IMR-90 (cell line): ENCODE results near the gene TSKU. TPM values are rescaled to one million over a fixed set of nuclear protein-coding genes. Genes with fewer than 3 reads are reported as not detected.

Source experiments
- ATAC-seq: fragments of 200-7000 bp; cut with Tn5 transposase; 2 replicates; pipeline ENCODE4 v1.9.1; 2020; ENCODE audit warnings: low read depth, mild to moderate bottlenecking, moderate library complexity
- BruUV-seq: library from RNA; stranded (reverse); fragments of 400-500 nt; replicated peaks from 2 replicates; lab custom pipeline; 2021; lab: Mats Ljungman, UMichigan
- CTCF ChIA-PET: fragments of 300-600 bp; formaldehyde crosslinking; extraction: SDS; loops from one replicate; lab custom pipeline; 2021; ENCODE audit warnings: antibody characterized with exemption; lab: Yijun Ruan, JAX
- POLR2A ChIA-PET: fragments of 300-600 bp; sonication (Branson Sonifier 250); formaldehyde crosslinking; loops from one replicate; lab custom pipeline; 2022; ENCODE audit warnings: antibody characterized with exemption; ENCODE audit not compliant: unreplicated experiment; lab: Charles Lee
- DNase-seq: peaks from one replicate; pipeline ENCODE4 v3.0.0; 2013
- H2AFZ ChIP-seq: replicated peaks from 2 replicates; pipeline ENCODE3; 2013; ENCODE audit warnings: low read length, mild to moderate bottlenecking; ENCODE audit not compliant: poor library complexity
- H2AK5ac ChIP-seq: 2 replicates; pipeline ENCODE4 v1.6.1; 2013; ENCODE audit warnings: low read depth, low read length, inconsistent platforms
- H2AK9ac ChIP-seq: replicated peaks from 2 replicates; pipeline ENCODE3; 2013; ENCODE audit warnings: mild to moderate bottlenecking, low read depth, low read length, moderate library complexity; ENCODE audit not compliant: poor library complexity
- H2BK120ac ChIP-seq: 2 replicates; pipeline ENCODE4 v1.6.1; 2013; ENCODE audit warnings: low read depth, low read length, inconsistent platforms
- H2BK15ac ChIP-seq: 3 replicates; pipeline ENCODE4 v1.6.1; 2013; ENCODE audit warnings: low read depth, low read length, inconsistent platforms
- H2BK20ac ChIP-seq: 2 replicates; pipeline ENCODE4 v1.6.1; 2013; ENCODE audit warnings: low read depth, mild to moderate bottlenecking, inconsistent platforms, low read length, moderate library complexity
- H2BK5ac ChIP-seq: 2 replicates; pipeline ENCODE4 v1.6.1; 2013; ENCODE audit warnings: mild to moderate bottlenecking, low read depth, low read length, inconsistent platforms; ENCODE audit not compliant: poor library complexity, severe bottlenecking
- H3K14ac ChIP-seq: replicated peaks from 2 replicates; pipeline ENCODE4 v1.6.1; 2013; ENCODE audit warnings: low read depth, low read length, inconsistent platforms
- H3K18ac ChIP-seq: 2 replicates; pipeline ENCODE4 v1.6.1; 2013; ENCODE audit warnings: low read depth, low read length, control low read depth
- H3K23ac ChIP-seq: 2 replicates; pipeline ENCODE4 v1.6.1; 2013; ENCODE audit warnings: low read depth, low read length, inconsistent platforms
- H3K27ac ChIP-seq: 2 replicates; pipeline ENCODE4 v1.5.1; 2013; ENCODE audit warnings: mild to moderate bottlenecking, control low read depth, low read length; ENCODE audit not compliant: insufficient read depth
- H3K27me3 ChIP-seq: 2 replicates; pipeline ENCODE4 v1.6.1; 2013; ENCODE audit warnings: low read length; ENCODE audit not compliant: control insufficient read depth, insufficient read depth
- H3K36me3 ChIP-seq: 2 replicates; pipeline ENCODE4 v1.6.1; 2013; ENCODE audit warnings: low read length, mixed read lengths; ENCODE audit not compliant: control insufficient read depth, insufficient read depth
- H3K4ac ChIP-seq: 2 replicates; pipeline ENCODE4 v1.6.1; 2013; ENCODE audit warnings: low read depth, low read length, inconsistent platforms
- H3K4me1 ChIP-seq: 2 replicates; pipeline ENCODE4 v1.6.1; 2013; ENCODE audit warnings: low read length, mixed read lengths; ENCODE audit not compliant: control insufficient read depth, insufficient read depth
- H3K4me2 ChIP-seq: 2 replicates; pipeline ENCODE4 v1.6.1; 2013; ENCODE audit warnings: low read depth, mild to moderate bottlenecking, control low read depth, low read length, moderate library complexity
- H3K4me3 ChIP-seq: 2 replicates; pipeline ENCODE4 v1.5.1; 2013; ENCODE audit warnings: low read depth, mild to moderate bottlenecking, control low read depth, low read length, moderate library complexity; ENCODE audit not compliant: insufficient read depth
- H3K56ac ChIP-seq: 2 replicates; pipeline ENCODE4 v1.6.1; 2013; ENCODE audit warnings: low read length, inconsistent platforms; ENCODE audit not compliant: insufficient read depth; ENCODE audit errors: extremely low read depth
- H3K79me1 ChIP-seq, 2 experiments: 2 replicates each; pipeline ENCODE4 v1.6.1; 2013; ENCODE audit warnings: low read length in 2 of 2, inconsistent platforms in 1 of 2, low read depth in 1 of 2
- H3K9ac ChIP-seq: 2 replicates; pipeline ENCODE4 v1.6.1; 2013; ENCODE audit warnings: low read depth, low read length, control low read depth
- H3K9me1 ChIP-seq: 2 replicates; pipeline ENCODE4 v1.6.1; 2013; ENCODE audit warnings: low read length, inconsistent platforms; ENCODE audit not compliant: insufficient read depth
- H3K9me3 ChIP-seq: 2 replicates; pipeline ENCODE4 v1.6.1; 2013; ENCODE audit warnings: low read length; ENCODE audit not compliant: control insufficient read depth, insufficient read depth
- H4K20me1 ChIP-seq: 2 replicates; pipeline ENCODE4 v1.6.1; 2013; ENCODE audit warnings: low read length, inconsistent platforms; ENCODE audit not compliant: insufficient read depth
- H4K5ac ChIP-seq: 2 replicates; pipeline ENCODE4 v1.6.1; 2013; ENCODE audit warnings: mild to moderate bottlenecking, low read depth, low read length, control low read depth
- H4K8ac ChIP-seq, 2 experiments: 2 replicates each; pipeline ENCODE4 v1.6.1; 2013; ENCODE audit warnings: low read depth in 2 of 2, low read length in 2 of 2, control low read depth in 1 of 2, inconsistent platforms in 1 of 2
- H4K91ac ChIP-seq: 2 replicates; pipeline ENCODE4 v1.6.1; 2013; ENCODE audit warnings: low read depth, low read length, inconsistent platforms; ENCODE audit not compliant: insufficient read depth
- BHLHE40 ChIP-seq: fragments of 150-350 bp; IDR thresholded peaks from 2 replicates; pipeline ENCODE4 v1.6.1; 2016; ENCODE audit warnings: mild to moderate bottlenecking, low read depth, low read length
- CEBPB ChIP-seq: IDR thresholded peaks from 2 replicates; pipeline ENCODE4 v1.6.1; 2012; ENCODE audit warnings: low read depth, low read length, improper control_type of control experiment
- MAZ ChIP-seq: IDR thresholded peaks from 2 replicates; pipeline ENCODE4 v1.6.1; 2012; ENCODE audit warnings: low read depth, mild to moderate bottlenecking, low read length, improper control_type of control experiment, moderate library complexity, borderline replicate concordance
- RCOR1 ChIP-seq: IDR thresholded peaks from 2 replicates; pipeline ENCODE4 v1.6.1; 2012; ENCODE audit warnings: mild to moderate bottlenecking, low read length, improper control_type of control experiment; ENCODE audit not compliant: insufficient replicate concordance
- RFX5 ChIP-seq: IDR thresholded peaks from 2 replicates; pipeline ENCODE4 v1.8.0; 2012; ENCODE audit warnings: low read depth, mild to moderate bottlenecking, low read length, moderate library complexity
- WGBS, 2 experiments: methylation state at CpG; one replicate each; pipeline versions ENCODE4 v1.1.5 to v1.1.7; 2013; ENCODE audit warnings: missing lambda C conversion rate in 2 of 2; ENCODE audit not compliant: insufficient read length in 1 of 2; ENCODE audit errors: extremely low coverage in 2 of 2; 5-methylcytosine and 5-hydroxymethylcytosine counted together
- dilution Hi-C: fragments of 300-500 bp; cut with HindIII; formaldehyde crosslinking; loops from one replicate; pipeline ENCODE4 v1.14.3; 2018; ENCODE audit warnings: low sequenced_read_pairs; ENCODE audit not compliant: unreplicated experiment
- in situ Hi-C: fragments of 300-500 bp; cut with MboI; formaldehyde crosslinking; loops from 3 replicates; pipeline ENCODE4 v1.14.3; 2019; ENCODE audit warnings: low sequenced_read_pairs, inconsistent platforms, mixed read lengths
- intact Hi-C: fragments of 100-400 bp; cut with micrococcal nuclease; formaldehyde crosslinking; loops from 2 replicates; pipeline ENCODE4 v1.10.0; 2022
- polyA plus RNA-seq, 3 experiments: library from polyadenylated mRNA; depleted of rRNA; stranded (reverse); fragments of >200 nt; gene quantifications; 2 replicates each; pipeline ENCODE4 v1.2.3, GENCODE V29; 2012; ENCODE audit warnings: low replicate concordance in 1 of 3
- total RNA-seq: library from RNA; depleted of rRNA; stranded (reverse); fragments of >200 nt; gene quantifications from 2 replicates; pipeline ENCODE4 v1.2.3, GENCODE V29; 2012

The TSKU gene
- total and polyA plus RNA-seq, 2 of the 4 experiments (the other 2 are of a cell fraction), result 6.8 to 26.6 TPM

GRCh38 chr11:76798202-76798581 is 15.0 kb downstream of the TSKU start:
- H3K14ac ChIP-seq, result no peak overlapping the region
- H2BK5ac ChIP-seq, result no peak overlapping the region
- H3K4me1 ChIP-seq, result peaks cover 21% of the 10 kb centered on the region
- ATAC-seq (no peak), DNase-seq (no peak)
- peaks cover 5 to 21% of the 10 kb centered on the region in 2 experiments; a peak in 2 of 4 replicates for H3K79me1 ChIP-seq
- H2AK5ac ChIP-seq, result no peak overlapping the region
- no peak overlapping the region for H2BK20ac ChIP-seq
- H3K4me2 ChIP-seq, result no peak overlapping the region
- intact Hi-C loops, result no loop called here
- H3K9me3 ChIP-seq, result no peaks in the 10 kb centered on the region
- no peak overlapping the region for H3K4ac ChIP-seq
- no peak overlapping the region for H3K18ac ChIP-seq
- no peak overlapping the region for H3K23ac ChIP-seq
- no peak overlapping the region for H4K8ac ChIP-seq
- TF ChIP-seq BHLHE40, result no peak
- no peak for TF ChIP-seq RFX5
- TF ChIP-seq RCOR1, result no peak
- TF ChIP-seq CEBPB, result no peak
- no peak for TF ChIP-seq MAZ
- no TSS peak for BruUV-seq
- H2AFZ ChIP-seq, result no peak overlapping the region
- no peak overlapping the region for H3K4me3 ChIP-seq
- H4K5ac ChIP-seq, result no peak overlapping the region
- H3K9me1 ChIP-seq, result peaks cover 13% of the 10 kb centered on the region
- dilution Hi-C loops, result no loop called here
- WGBS, 2 experiments, result 88% methylated on average over 3 of the region's 5 CpGs; no CpG with 5 or more reads in 1 of the 2 experiments
- H4K91ac ChIP-seq, result no peak overlapping the region
- H2BK120ac ChIP-seq, result no peak overlapping the region
- H4K20me1 ChIP-seq, result peaks cover 70% of the 10 kb centered on the region
- in situ Hi-C loops, result no loop called here
- H2AK9ac ChIP-seq, result no peak overlapping the region
- H2BK15ac ChIP-seq, result no peak overlapping the region
- no peak overlapping the region for H3K9ac ChIP-seq
- CTCF ChIA-PET, result interaction anchor here (0.9 to 1.3 kb wide), 2 partner anchors 54 to 64 kb away, joined by 3 to 4 read pairs; no protein-coding TSS in a partner anchor
- H3K27ac ChIP-seq, result no peak overlapping the region
- no peak overlapping the region for H3K56ac ChIP-seq
- peaks cover 25% of the 10 kb centered on the region for H3K36me3 ChIP-seq
- no peaks in the 10 kb centered on the region for H3K27me3 ChIP-seq
- POLR2A ChIA-PET, result no interaction called here
